ENCODE data around the gene USP36. TPM values are rescaled to one million over a fixed set of nuclear protein-coding genes. Genes with fewer than 3 reads are reported as not detected.

The USP36 gene
- total and polyA plus RNA-seq, 12 donors = 10.0 to 28.8 (median 24.8) TPM

GRCh38 chr17:78886954-78887353 is 46.3 kb upstream of the USP36 start:
- TF ChIP-seq CTCF (IDR thresholded peaks at IDR 0.05) = no peak
- Histone ChIP-seq H3K4me3 (no peak overlapping the region), H3K9me3 (no peaks in the 10 kb centered on the region), H3K4me1 (peaks cover 21 to 83% (median 71%) of the 10 kb centered on the region in 9 donors), H3K36me3 (peaks cover 0 to 17% (median 0%) of the 10 kb centered on the region in 9 donors), H3K27me3 (no peaks in the 10 kb centered on the region), H3K27ac (peak overlapping the region in 1 of 10 donors; percentile 3)
- 95 to 97% methylated on average over 12 of the region's 12 CpGs for WGBS, 2 donors
- ATAC-seq (no peak), DNase-seq (no peak)
- intact Hi-C loops (cut with DNase I) = loop anchor here in 2 of 10 donors (5.0 kb wide), 1 partner anchor 35 kb away; no protein-coding TSS in a partner anchor

GRCh38 chr17:78885956-78886355 is 45.3 kb upstream of the USP36 start:
- WGBS, 2 donors = 88 to 89% methylated on average over 8 of the region's 8 CpGs
- H3K27me3 ChIP-seq = no peaks in the 10 kb centered on the region
- peaks cover 20 to 82% (median 68%) of the 10 kb centered on the region in 9 donors for H3K4me1 ChIP-seq
- DNase-seq = no peak
- peak overlapping the region in 6 of 10 donors; percentile 6 to 98 (median 96) for H3K27ac ChIP-seq
- no peak for TF ChIP-seq CTCF (IDR thresholded peaks at IDR 0.05)
- H3K4me3 ChIP-seq = no peak overlapping the region
- peaks cover 0 to 13% (median 0%) of the 10 kb centered on the region in 9 donors for H3K36me3 ChIP-seq
- intact Hi-C loops (cut with DNase I) = loop anchor here in 2 of 10 donors (5.0 kb wide), 1 partner anchor 36 kb away; no protein-coding TSS in a partner anchor
- ATAC-seq = no peak
- no peaks in the 10 kb centered on the region for H3K9me3 ChIP-seq

GRCh38 chr17:78884876-78885667 is 44.5 kb upstream of the USP36 start:
- Histone ChIP-seq H3K27me3 (no peaks in the 10 kb centered on the region), H3K27ac (peak overlapping the region in 9 of 10 donors; percentile 91 to 98 (median 96)), H3K4me3 (peak overlapping the region in 2 of 10 donors; percentile 31 to 44), H3K4me1 (peaks cover 27 to 85% (median 71%) of the 10 kb centered on the region in 9 donors), H3K9me3 (no peaks in the 10 kb centered on the region), H3K36me3 (peaks cover 0 to 5% (median 0%) of the 10 kb centered on the region in 9 donors)
- intact Hi-C loops (cut with DNase I) = loop anchor here in 7 of 10 donors (5.0 kb wide), 3 partner anchors 37 to 47 kb away; partner anchors contain the start of gene TIMP2 (in 1 of the 7)
- 91 to 92% methylated on average over 24 of the region's 24 CpGs for WGBS, 2 donors
- DNase-seq (no peak), ATAC-seq (no peak)
- no peak for TF ChIP-seq CTCF (IDR thresholded peaks at IDR 0.05)

GRCh38 chr17:78884148-78884825 is 43.7 kb upstream of the USP36 start:
- 28 to 31% methylated on average over 20 of the region's 20 CpGs for WGBS, 2 donors
- no peak for DNase-seq

More at GRCh38 chr17:78884148-78884825, 43.7 kb upstream of the USP36 start:
- Histone ChIP-seq H3K4me3 (peak overlapping the region in 9 of 10 donors; percentile 14 to 44 (median 36)), H3K9me3 (no peaks in the 10 kb centered on the region), H3K27ac (peak overlapping the region; percentile 91 to 98 (median 96)), H3K4me1 (peaks cover 28 to 83% (median 70%) of the 10 kb centered on the region in 9 donors), H3K27me3 (no peaks in the 10 kb centered on the region), H3K36me3 (peaks cover 0 to 5% (median 0%) of the 10 kb centered on the region in 9 donors)
- intact Hi-C loops (cut with DNase I) = loop anchor here in 5 of 10 donors (5.0 kb wide), 3 partner anchors 38 to 48 kb away; partner anchors contain the start of gene TIMP2 (in 1 of the 5)
- ATAC-seq = peak in 3 of 8 donors; percentile 8 to 25 (median 11)
- TF ChIP-seq CTCF (IDR thresholded peaks at IDR 0.05) = no peak

All from heart right ventricle (tissue), 16 donors.